IPS DF 6.9 (cell line): ENCODE measurements around the gene AGPAT4.
"Not testable (repeated sequence)": the region's sequence is repeated elsewhere in the genome, so short reads cannot be mapped to it uniquely, and the experiment has no call there.

Experiments
- DNase-seq: peaks from one replicate; pipeline ENCODE4 v3.0.0-alpha.2; 2013; ENCODE audit warnings: low read depth, low spot score
- H3K27ac ChIP-seq: one replicate; pipeline ENCODE4 v1.5.1; 2013; ENCODE audit warnings: low read length, control low read depth
- H3K27me3 ChIP-seq: 2 replicates; pipeline ENCODE4 v1.6.1; 2013; ENCODE audit warnings: mild to moderate bottlenecking, low read length; ENCODE audit not compliant: control insufficient read depth, insufficient read depth
- H3K36me3 ChIP-seq: 2 replicates; pipeline ENCODE4 v1.6.1; 2013; ENCODE audit warnings: low read length; ENCODE audit not compliant: control insufficient read depth, insufficient read depth
- H3K4me1 ChIP-seq: 2 replicates; pipeline ENCODE4 v1.6.1; 2013; ENCODE audit warnings: low read length; ENCODE audit not compliant: control insufficient read depth, insufficient read depth
- H3K4me3 ChIP-seq: 2 replicates; pipeline ENCODE4 v1.5.1; 2013; ENCODE audit warnings: mild to moderate bottlenecking, low read length
- H3K9me3 ChIP-seq: 2 replicates; pipeline ENCODE4 v1.6.1; 2013; ENCODE audit warnings: low read length, inconsistent platforms; ENCODE audit not compliant: control insufficient read depth, insufficient read depth
- WGBS: extraction: QIAGEN DNeasy Blood & Tissue Kit; methylation state at CpG from one replicate; pipeline ENCODE4 v1.1.7; 2013; ENCODE audit warnings: mixed read lengths, missing lambda C conversion rate; ENCODE audit not compliant: insufficient read length, insufficient coverage; 5-methylcytosine and 5-hydroxymethylcytosine counted together

AGPAT4 gene

DNA sequence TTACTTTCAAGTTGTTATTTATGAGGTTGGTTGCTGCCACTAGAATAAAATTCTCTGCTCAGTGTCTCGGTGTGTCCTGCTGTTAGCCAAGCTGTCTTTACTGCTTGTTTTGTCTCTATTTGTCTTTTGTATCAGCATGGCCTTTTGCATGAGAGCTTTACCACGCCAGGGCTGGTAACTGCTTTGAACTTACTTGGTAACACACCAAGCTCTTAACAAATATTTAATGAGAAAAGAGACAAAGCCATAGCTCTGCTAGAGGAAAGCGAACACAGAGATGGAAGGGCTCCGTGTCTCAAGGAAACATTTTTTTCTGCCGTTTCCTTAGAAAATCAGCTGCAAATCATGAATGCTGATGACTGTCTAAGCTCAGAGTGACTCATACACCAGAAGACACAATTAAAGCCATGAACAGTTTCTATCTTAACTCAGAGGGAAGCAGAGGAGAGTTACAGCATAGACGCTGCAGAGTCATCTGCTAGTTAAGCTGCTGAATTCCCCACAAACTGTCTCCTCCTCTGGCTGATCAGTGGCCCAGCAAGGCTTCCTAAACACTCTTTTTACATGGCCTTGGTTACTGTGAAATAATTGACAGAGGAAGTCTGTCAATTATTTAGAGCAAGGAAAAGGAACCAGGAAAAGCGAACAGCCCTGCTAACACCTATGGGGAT is 44.8 kb downstream of the AGPAT4 start:
- Histone ChIP-seq H3K27me3 (no peaks in the 10 kb centered on the region), H3K27ac (no peak overlapping the region), H3K36me3 (no peaks in the 10 kb centered on the region), H3K4me3 (no peak overlapping the region), H3K9me3 (no peaks in the 10 kb centered on the region), H3K4me1 (no peaks in the 10 kb centered on the region)
- no peak for DNase-seq
- no CpG with 5 or more reads among the region's 7 CpGs for WGBS

DNA sequence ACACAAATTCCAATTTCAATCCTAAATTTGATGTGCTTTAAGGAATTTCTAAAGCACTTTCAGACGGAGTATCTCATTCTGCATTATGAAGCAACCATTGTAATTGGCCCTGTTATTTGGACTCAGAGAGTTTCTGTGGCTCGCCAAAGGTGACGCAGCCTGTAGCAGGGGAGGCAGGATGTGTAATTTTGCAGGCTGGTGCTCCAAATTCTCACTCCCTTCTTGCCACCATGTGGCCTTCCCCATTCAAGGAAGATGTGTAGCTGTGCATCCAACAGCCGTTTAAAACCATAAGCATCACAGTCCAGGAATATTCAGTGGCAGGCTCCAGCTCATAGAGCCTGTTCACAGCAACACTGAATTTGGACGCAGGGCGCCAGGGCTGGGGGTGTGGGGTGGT is 45.8 kb downstream of the AGPAT4 start:
- Histone ChIP-seq H3K9me3 (no peaks in the 10 kb centered on the region), H3K4me1 (no peaks in the 10 kb centered on the region), H3K4me3 (no peak overlapping the region), H3K27ac (no peak overlapping the region), H3K36me3 (no peaks in the 10 kb centered on the region), H3K27me3 (no peaks in the 10 kb centered on the region)
- no peak for DNase-seq
- WGBS, result no CpG with 5 or more reads among the region's 6 CpGs

DNA sequence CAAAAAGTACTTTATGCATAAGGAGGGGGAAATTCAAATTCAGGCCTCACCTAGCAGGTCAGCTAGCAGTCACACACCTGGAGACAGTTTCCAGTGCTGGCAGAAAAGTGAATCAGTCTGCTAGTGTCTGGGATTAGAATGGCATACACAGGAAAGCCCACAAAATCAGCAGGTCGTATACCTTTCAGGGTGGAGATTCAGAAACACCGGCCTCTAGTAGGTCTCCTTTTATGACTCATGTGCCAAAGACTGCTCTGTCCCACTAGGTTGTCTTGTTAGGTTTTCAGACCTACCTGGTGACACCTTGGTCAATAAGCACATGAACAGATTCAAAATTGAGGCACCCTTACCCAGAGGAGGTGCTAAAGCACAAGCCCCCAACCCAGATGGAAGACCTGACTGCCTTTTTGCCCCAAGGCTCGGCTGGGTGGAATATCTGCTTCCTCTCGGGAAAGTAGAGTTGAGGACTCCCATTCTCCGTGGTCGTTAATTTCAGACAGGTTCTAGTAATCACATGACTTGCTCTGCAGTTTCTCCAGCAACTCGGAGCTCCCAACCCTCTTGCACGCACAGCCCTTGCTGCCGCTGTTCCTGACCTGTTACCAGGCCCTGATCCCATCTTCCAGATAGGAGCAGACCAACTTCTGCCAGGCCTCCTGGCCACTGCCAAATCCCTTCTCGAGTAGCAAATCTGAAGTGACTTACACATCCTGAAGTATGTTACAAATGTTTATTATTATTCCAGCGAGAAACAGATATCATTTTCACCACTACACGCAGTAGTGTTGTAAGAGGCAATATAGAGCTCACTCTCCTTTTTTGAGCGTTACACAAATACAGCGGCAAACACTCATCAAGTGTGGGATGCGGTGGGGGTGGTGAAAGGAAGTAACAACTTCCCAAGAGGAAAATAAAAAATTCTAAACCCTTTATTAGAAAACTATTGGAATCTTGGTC is 46.6 kb downstream of the AGPAT4 start:
- no peaks in the 10 kb centered on the region for H3K36me3 ChIP-seq
- H3K9me3 ChIP-seq, result no peaks in the 10 kb centered on the region
- H3K27ac ChIP-seq, result no peak overlapping the region
- DNase-seq, result no peak
- WGBS, result no CpG with 5 or more reads among the region's 15 CpGs
- no peak overlapping the region for H3K4me3 ChIP-seq
- no peaks in the 10 kb centered on the region for H3K27me3 ChIP-seq
- no peaks in the 10 kb centered on the region for H3K4me1 ChIP-seq

DNA sequence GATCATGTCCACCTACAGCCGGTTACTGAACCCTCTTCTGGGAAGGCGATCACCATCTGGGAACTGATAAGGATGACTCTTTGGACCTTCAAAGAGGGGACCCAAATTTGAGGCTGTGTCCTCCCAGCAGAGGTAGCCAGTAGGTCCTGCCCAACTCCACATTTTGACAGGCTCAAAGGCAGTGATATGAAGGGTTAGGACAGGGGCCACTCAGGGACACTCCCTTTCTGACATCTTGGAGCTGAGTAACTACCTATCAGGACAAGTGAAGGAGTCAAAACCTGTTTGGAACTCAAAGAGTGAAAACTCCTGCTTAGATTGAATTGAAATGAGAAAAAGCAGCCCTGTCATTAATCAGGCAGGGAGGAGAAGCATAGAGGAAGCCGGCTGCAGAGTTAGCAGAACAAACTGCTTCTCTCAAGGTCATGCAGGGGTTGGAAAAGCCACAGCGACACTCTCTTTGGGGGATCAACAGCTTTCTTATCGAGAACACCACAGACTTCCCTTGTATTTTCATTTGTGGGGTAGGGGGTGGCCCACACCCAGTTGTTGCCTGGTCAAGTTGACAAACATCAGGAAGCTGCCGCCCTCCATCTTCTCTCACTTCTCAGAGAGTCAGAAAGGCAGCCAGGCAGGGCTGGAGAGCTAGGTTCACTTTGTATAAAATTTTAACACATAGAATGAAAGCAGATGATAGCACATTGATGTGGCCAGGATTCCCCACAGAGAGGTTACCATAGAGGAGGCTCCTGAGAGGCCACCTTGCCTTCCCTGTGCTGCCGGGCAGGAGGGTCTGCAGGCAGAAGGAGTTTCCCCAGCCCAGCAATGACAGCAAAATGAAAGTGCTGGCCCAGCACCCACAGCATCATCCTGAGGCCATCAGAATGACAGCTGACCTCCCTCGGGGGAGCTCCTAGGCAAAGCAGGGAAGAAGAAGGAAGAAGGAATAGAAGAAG is 47.6 kb downstream of the AGPAT4 start:
- H3K36me3 ChIP-seq, result no peaks in the 10 kb centered on the region
- no peak overlapping the region for H3K4me3 ChIP-seq
- no peak for DNase-seq
- H3K4me1 ChIP-seq, result no peaks in the 10 kb centered on the region
- H3K9me3 ChIP-seq, result no peaks in the 10 kb centered on the region
- no CpG with 5 or more reads among the region's 8 CpGs for WGBS
- no peak overlapping the region for H3K27ac ChIP-seq
- H3K27me3 ChIP-seq, result no peaks in the 10 kb centered on the region

DNA sequence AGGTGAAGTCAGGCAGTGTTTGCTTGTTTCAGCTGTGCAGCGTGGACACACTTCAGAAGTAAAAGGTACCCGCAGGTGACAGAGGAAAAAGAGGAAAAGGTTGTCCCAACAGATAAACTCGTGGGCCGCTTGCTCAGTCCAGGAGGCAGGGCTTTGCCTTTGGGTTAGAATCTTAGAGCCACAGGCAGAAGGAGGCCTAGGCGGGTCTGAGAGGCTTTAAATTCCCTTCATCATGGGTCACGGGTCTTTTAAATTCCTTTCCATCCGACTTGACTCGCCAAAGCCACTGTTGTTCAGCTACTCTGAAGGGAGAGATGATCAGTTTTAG is 48.2 kb downstream of the AGPAT4 start:
- Histone ChIP-seq H3K4me1 (no peaks in the 10 kb centered on the region), H3K36me3 (no peaks in the 10 kb centered on the region), H3K27me3 (no peaks in the 10 kb centered on the region), H3K4me3 (no peak overlapping the region), H3K9me3 (no peaks in the 10 kb centered on the region), H3K27ac (no peak overlapping the region)
- no peak for DNase-seq
- WGBS, result no CpG with 5 or more reads among the region's 8 CpGs

DNA sequence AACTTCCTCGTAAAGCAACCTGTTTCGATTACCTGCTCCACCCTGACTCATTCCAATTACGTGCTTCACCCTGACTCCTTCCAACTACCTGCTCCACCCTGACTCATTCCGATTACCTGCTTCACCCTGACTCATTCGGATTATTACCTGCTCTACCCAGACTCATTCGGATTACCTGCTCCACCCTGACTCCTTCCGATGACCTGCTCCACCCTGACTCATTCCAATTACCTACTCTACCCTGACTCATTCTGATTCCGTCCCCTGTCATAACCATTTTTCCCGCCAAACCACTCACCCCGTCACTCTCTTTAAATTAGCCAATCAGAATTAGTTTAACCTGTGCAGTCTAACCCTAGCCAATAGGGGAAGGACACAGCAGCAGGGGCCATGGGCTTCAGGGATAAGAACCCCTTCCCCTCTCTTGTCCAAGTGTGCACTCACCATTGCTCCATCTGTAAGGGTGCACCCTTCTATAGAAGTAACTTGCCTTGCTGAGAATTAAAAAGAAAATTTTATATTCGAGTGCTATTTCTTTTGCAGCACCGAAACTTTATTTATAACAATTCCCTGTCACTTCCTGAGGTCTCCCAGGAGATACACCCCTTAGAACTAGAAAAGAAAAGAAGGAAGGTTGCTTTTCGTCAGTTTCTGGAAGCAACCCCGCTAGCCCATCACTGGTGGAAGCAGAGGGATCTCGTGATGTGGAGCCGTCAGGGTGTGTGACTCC is 48.7 kb downstream of the AGPAT4 start:
- DNase-seq, result not testable (repeated sequence)

DNA sequence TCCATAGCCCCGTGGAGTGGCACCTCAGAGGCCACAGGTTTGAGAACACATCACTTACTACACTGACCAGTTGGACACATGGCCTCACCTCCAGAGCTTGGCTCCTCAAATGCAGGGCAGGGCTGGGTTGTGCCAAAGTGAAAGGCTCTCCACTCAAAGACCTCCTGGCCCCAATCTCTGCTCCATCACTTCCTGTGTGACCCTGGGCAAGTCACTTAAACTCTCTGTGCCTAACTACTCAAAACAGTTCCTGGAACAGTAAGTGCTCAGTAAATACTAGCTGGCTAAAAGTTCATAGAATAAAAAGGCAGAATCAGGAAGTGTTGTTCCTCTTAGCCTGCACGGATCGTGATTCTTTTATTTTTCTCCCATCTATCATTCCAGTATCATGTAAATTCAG is 50.2 kb downstream of the AGPAT4 start:
- H3K4me3 ChIP-seq, result no peak overlapping the region
- no peak for DNase-seq
- no peaks in the 10 kb centered on the region for H3K9me3 ChIP-seq
- no peaks in the 10 kb centered on the region for H3K27me3 ChIP-seq
- H3K4me1 ChIP-seq, result no peaks in the 10 kb centered on the region
- H3K27ac ChIP-seq, result no peak overlapping the region
- no CpG with 5 or more reads among the region's 3 CpGs for WGBS
- H3K36me3 ChIP-seq, result no peaks in the 10 kb centered on the region

More for the DNA sequence above, 48.7 kb downstream of the AGPAT4 start:
- not testable (repeated sequence) for H3K36me3 ChIP-seq, H3K4me3 ChIP-seq, H3K27ac ChIP-seq, H3K4me1 ChIP-seq, H3K27me3 ChIP-seq, H3K9me3 ChIP-seq
- no CpG with 5 or more reads among the region's 16 CpGs for WGBS

DNA sequence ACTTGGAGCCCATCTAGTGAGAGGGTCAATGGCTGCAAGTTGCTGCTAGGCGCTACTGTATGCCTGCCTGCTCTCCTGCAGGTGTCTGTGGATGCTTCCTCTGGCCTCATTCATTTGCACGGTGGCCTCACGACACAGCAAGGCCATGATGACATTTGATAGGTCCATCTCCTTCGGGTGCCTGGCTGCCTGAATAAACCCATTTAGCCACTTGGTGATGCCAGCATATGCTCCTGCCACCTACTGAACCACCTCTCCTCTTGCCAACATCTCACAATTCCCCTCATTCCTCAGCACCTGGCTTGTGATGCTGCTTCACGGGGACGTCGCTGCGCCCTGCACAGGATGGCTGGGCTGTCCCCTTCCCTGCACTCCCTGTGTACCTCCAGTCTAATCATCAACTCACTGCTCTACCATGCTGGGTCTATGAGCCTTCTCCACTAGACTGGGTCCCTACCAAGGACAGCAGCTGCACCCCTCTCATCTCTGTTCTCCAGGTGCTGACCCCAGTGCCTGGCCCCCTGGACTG is 51.1 kb downstream of the AGPAT4 start:
- H3K9me3 ChIP-seq, result no peaks in the 10 kb centered on the region
- peaks cover 3% of the 10 kb centered on the region; the same call in 1 of the 2 replicates for H3K36me3 ChIP-seq
- WGBS, result no CpG with 5 or more reads among the region's 8 CpGs
- H3K4me1 ChIP-seq, result no peaks in the 10 kb centered on the region
- no peaks in the 10 kb centered on the region for H3K27me3 ChIP-seq
- DNase-seq, result no peak
- no peak overlapping the region for H3K4me3 ChIP-seq
- no peak overlapping the region for H3K27ac ChIP-seq

DNA sequence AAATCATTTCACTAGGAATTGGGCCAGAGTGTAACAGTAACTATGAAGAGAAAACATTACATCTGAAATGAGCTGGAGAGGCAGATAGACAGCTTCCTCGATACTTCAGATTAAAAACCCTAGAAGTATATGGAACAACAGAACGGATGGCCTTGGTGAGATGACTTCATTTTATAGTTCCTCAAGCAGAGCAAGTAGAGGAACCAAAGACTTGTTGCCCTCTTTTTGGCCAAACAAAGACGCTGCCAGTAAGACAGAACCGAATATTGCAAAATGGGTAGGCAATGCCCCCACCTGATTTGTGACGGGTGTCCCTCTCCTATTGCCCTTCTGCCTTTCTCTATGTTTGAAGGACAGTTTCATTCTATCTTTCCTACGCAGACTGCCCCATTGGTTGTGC is 53.5 kb downstream of the AGPAT4 start:
- H3K4me3 ChIP-seq, result no peak overlapping the region
- peaks cover 5% of the 10 kb centered on the region; the same call in 1 of the 2 replicates for H3K36me3 ChIP-seq
- no peaks in the 10 kb centered on the region for H3K9me3 ChIP-seq
- no peaks in the 10 kb centered on the region for H3K27me3 ChIP-seq
- no peak overlapping the region for H3K27ac ChIP-seq
- no peaks in the 10 kb centered on the region for H3K4me1 ChIP-seq
- WGBS, result no CpG with 5 or more reads among the region's 6 CpGs
- DNase-seq, result no peak
